ENCODE measurements around the gene CD37. TPM values are rescaled to one million over a fixed set of nuclear protein-coding genes. Genes with fewer than 3 reads are reported as not detected.
"Not testable (repeated sequence)": the region's sequence is repeated elsewhere in the genome, so short reads cannot be mapped to it uniquely, and the experiment has no call there.

CD37 gene
- total RNA-seq, 6 experiments from 2014 or later = 1.1 to 5.0 (median 3.5) TPM

- TF ChIP-seq POLR2A (IDR thresholded peaks at IDR 0.05) = no peak
- peak; percentile 62 to 73 (median 68) for TF ChIP-seq CTCF (IDR thresholded peaks at IDR 0.05)
- Histone ChIP-seq H3K27ac (no peak overlapping the region), H3K36me3 (no peaks in the 10 kb centered on the region), H3K9me3 (no peaks in the 10 kb centered on the region), H3K27me3 (no peaks in the 10 kb centered on the region), H3K4me3 (no peak overlapping the region), H3K4me1 (peaks cover 0 to 14% (median 3%) of the 10 kb centered on the region in 4 donors)
- ATAC-seq (peak; percentile 38 to 58 (median 46)), DNase-seq (no peak)
- intact Hi-C loops (cut with DNase I) = no loop called here
- WGBS (ENCODE audit: insufficient coverage, low coverage, low lambda C conversion rate, missing lambda C conversion rate) = 31% methylated on average over 2 of the region's 2 CpGs
Observed at GRCh38 chr19:49327878-49328544, 7.2 kb upstream of the CD37 start.

GRCh38 chr19:49328741-49329140, 6.5 kb upstream of the CD37 start:
- DNase-seq = no peak
- no peaks in the 10 kb centered on the region for H3K36me3 ChIP-seq
- peaks cover 0 to 14% (median 3%) of the 10 kb centered on the region in 4 donors for H3K4me1 ChIP-seq
- no peak overlapping the region for H3K27ac ChIP-seq
- TF ChIP-seq POLR2A (IDR thresholded peaks at IDR 0.05) = no peak
- TF ChIP-seq CTCF (IDR thresholded peaks at IDR 0.05) = no peak
- intact Hi-C loops (cut with DNase I) = no loop called here
- no peaks in the 10 kb centered on the region for H3K27me3 ChIP-seq
- H3K9me3 ChIP-seq = no peaks in the 10 kb centered on the region
- no peak for ATAC-seq
- H3K4me3 ChIP-seq = no peak overlapping the region
- 88% methylated on average over 1 of the region's 2 CpGs for WGBS (ENCODE audit: insufficient coverage, low coverage, low lambda C conversion rate, missing lambda C conversion rate)

- H3K4me1 ChIP-seq = peaks cover 0 to 14% (median 3%) of the 10 kb centered on the region in 4 donors
- peak overlapping the region in 1 of 3 donors; percentile 33 for H3K27ac ChIP-seq
- H3K36me3 ChIP-seq; H3K27me3 ChIP-seq; ATAC-seq; H3K9me3 ChIP-seq; intact Hi-C loops (cut with DNase I): not testable (repeated sequence)
- H3K4me3 ChIP-seq = peak overlapping the region in 1 of 3 donors; percentile 23
- 98% methylated on average over 4 of the region's 4 CpGs for WGBS (ENCODE audit: insufficient coverage, low coverage, low lambda C conversion rate, missing lambda C conversion rate)
- peak in 1 of 3 donors; percentile 3 for DNase-seq
Observed at GRCh38 chr19:49331187-49331586, 4.0 kb upstream of the CD37 start.

- no peaks in the 10 kb centered on the region for H3K36me3 ChIP-seq
- H3K27ac ChIP-seq = peak overlapping the region in 1 of 3 donors; percentile 33
- no peaks in the 10 kb centered on the region for H3K27me3 ChIP-seq
- intact Hi-C loops (cut with DNase I) = no loop called here
- DNase-seq (peak; percentile 59 to 84 (median 79)), ATAC-seq (peak; percentile 89 to 93 (median 92))
- 0% methylated on average over 1 of the region's 2 CpGs for whole genome bisulfite sequencing (ENCODE audit: insufficient coverage, low coverage, low lambda C conversion rate, missing lambda C conversion rate)
- H3K9me3 ChIP-seq = no peaks in the 10 kb centered on the region
- peak overlapping the region in 1 of 3 donors; percentile 23 for H3K4me3 ChIP-seq
- TF ChIP-seq CTCF (IDR thresholded peaks at IDR 0.05) (no peak), POLR2A (IDR thresholded peaks at IDR 0.05) (no peak)
- peaks cover 0 to 14% (median 3%) of the 10 kb centered on the region in 4 donors for H3K4me1 ChIP-seq
Observed at GRCh38 chr19:49331616-49332055, 3.6 kb upstream of the CD37 start.

GRCh38 chr19:49332691-49333417, 2.4 kb upstream of the CD37 start:
- H3K27ac ChIP-seq = not testable (repeated sequence)
- DNase-seq = peak in 1 of 3 donors; percentile 39

More at GRCh38 chr19:49332691-49333417, 2.4 kb upstream of the CD37 start:
- H3K36me3 ChIP-seq; H3K27me3 ChIP-seq; H3K9me3 ChIP-seq; ATAC-seq; intact Hi-C loops (cut with DNase I); H3K4me3 ChIP-seq: not testable (repeated sequence)
- peaks cover 0 to 14% (median 3%) of the 10 kb centered on the region in 4 donors for H3K4me1 ChIP-seq
- WGBS (ENCODE audit: insufficient coverage, low coverage, low lambda C conversion rate, missing lambda C conversion rate) = 94% methylated on average over 9 of the region's 13 CpGs

All from right lobe of liver (tissue), 6 donors.